WTC11 (cell line): ENCODE measurements around the gene ADD1. TPM values are rescaled to one million over a fixed set of nuclear protein-coding genes. Genes with fewer than 3 reads are reported as not detected.

Experiments used
- ATAC-seq: fragments of 200-7000 bp; cut with Tn5 transposase; 2 replicates; pipeline ENCODE4 v1.10.0; 2021; ENCODE audit warnings: mild to moderate bottlenecking, moderate library complexity
- CTCF ChIA-PET: fragments of 300-600 bp; sonication (Branson Sonifier 250); formaldehyde crosslinking; loops from one replicate; lab custom pipeline; 2021; ENCODE audit warnings: antibody characterized with exemption; lab: Charles Lee
- POLR2A ChIA-PET: fragments of 350-600 bp; sonication (Branson Sonifier 250); formaldehyde crosslinking; loops from one replicate; lab custom pipeline; 2021; ENCODE audit warnings: antibody characterized with exemption; lab: Charles Lee
- DNase-seq: peaks from one replicate; pipeline ENCODE4 v3.0.0; 2021; ENCODE audit warnings: low spot score
- H3K27ac Mint-ChIP-seq: 2 replicates; pipeline ENCODE4 v1.8.0; 2021; ENCODE audit warnings: mixed read lengths
- H3K27me3 Mint-ChIP-seq: 2 replicates; pipeline ENCODE4 v1.8.0; 2021; ENCODE audit warnings: low read depth, mild to moderate bottlenecking, moderate library complexity, mixed read lengths
- H3K36me3 Mint-ChIP-seq: 2 replicates; pipeline ENCODE4 v1.8.0; 2021; ENCODE audit warnings: mixed read lengths
- H3K4me1 Mint-ChIP-seq: 2 replicates; pipeline ENCODE4 v1.8.0; 2022; ENCODE audit warnings: mixed read lengths
- H3K4me3 Mint-ChIP-seq: 2 replicates; pipeline ENCODE4 v1.8.0; 2021; ENCODE audit warnings: mild to moderate bottlenecking, moderate library complexity, mixed read lengths
- H3K9me3 Mint-ChIP-seq: 2 replicates; pipeline ENCODE4 v1.8.0; 2021; ENCODE audit warnings: mixed read lengths
- ATF1 ChIP-seq: sonication (generic); formaldehyde crosslinking; IDR thresholded peaks from 2 replicates; pipeline ENCODE4 v1.8.1; 2023; ENCODE audit warnings: mild to moderate bottlenecking, moderate library complexity, missing genetic modification reagents
- ATF3 ChIP-seq: sonication (generic); formaldehyde crosslinking; conservative IDR thresholded peaks from 2 replicates; pipeline ENCODE4 v1.8.1; 2022; ENCODE audit warnings: mild to moderate bottlenecking, missing genetic modification reagents
- CDX4 ChIP-seq: fragments of 250-450 bp; sonication (Bioruptor Pico); IDR thresholded peaks from 2 replicates; pipeline ENCODE4 v1.9.0; 2021; ENCODE audit warnings: moderate library complexity, mild to moderate bottlenecking, inconsistent platforms, borderline replicate concordance
- ZBTB21 ChIP-seq: sonication (generic); formaldehyde crosslinking; IDR thresholded peaks from 2 replicates; pipeline ENCODE4 v1.8.1; 2023; ENCODE audit warnings: mild to moderate bottlenecking, missing genetic modification reagents, borderline replicate concordance
- ZNF416 ChIP-seq: fragments of 250-450 bp; sonication (Bioruptor Pico); IDR thresholded peaks from 2 replicates; pipeline ENCODE4 v1.9.0; 2021; ENCODE audit warnings: mild to moderate bottlenecking, inconsistent platforms
- ZNF512 ChIP-seq: sonication (generic); formaldehyde crosslinking; IDR thresholded peaks from 2 replicates; pipeline ENCODE4 v1.8.1; 2022; ENCODE audit warnings: missing genetic modification reagents, borderline replicate concordance
- total RNA-seq: library from RNA; stranded (reverse); gene quantifications from 3 replicates; pipeline ENCODE4 v1.2.3, GENCODE V29; 2021
- TF ChIP-seq, protein P1 (sequence below): fragments of 250-450 bp; sonication (Bioruptor Pico); conservative IDR thresholded peaks from 2 replicates; pipeline ENCODE4 v1.9.0; 2021; ENCODE audit warnings: mild to moderate bottlenecking
- TF ChIP-seq, protein P2 (sequence below): sonication (generic); formaldehyde crosslinking; IDR thresholded peaks from 2 replicates; pipeline ENCODE4 v1.8.1; 2023; ENCODE audit warnings: mild to moderate bottlenecking, missing genetic modification reagents, moderate library complexity
- TF ChIP-seq, protein P3 (sequence below): fragments of 250-450 bp; sonication (Bioruptor Pico); IDR thresholded peaks from 2 replicates; pipeline ENCODE4 v1.9.0; 2021; ENCODE audit warnings: mild to moderate bottlenecking
- TF ChIP-seq, protein P4 (sequence below): sonication (generic); formaldehyde crosslinking; IDR thresholded peaks from 2 replicates; pipeline ENCODE4 v1.8.1; 2023; ENCODE audit warnings: mild to moderate bottlenecking, moderate library complexity, missing genetic modification reagents
- TF ChIP-seq, protein P5 (sequence below): sonication (generic); formaldehyde crosslinking; IDR thresholded peaks from 2 replicates; pipeline ENCODE4 v1.8.1; 2022; ENCODE audit warnings: low read depth, mild to moderate bottlenecking, moderate library complexity, missing genetic modification reagents, borderline replicate concordance
- TF ChIP-seq, protein P6 (sequence below): sonication (generic); formaldehyde crosslinking; IDR thresholded peaks from 2 replicates; pipeline ENCODE4 v1.8.1; 2023; ENCODE audit warnings: mild to moderate bottlenecking, missing genetic modification reagents
- TF ChIP-seq, protein P7 (sequence below): sonication (generic); formaldehyde crosslinking; IDR thresholded peaks from 2 replicates; pipeline ENCODE4 v1.8.1; 2022; ENCODE audit warnings: mild to moderate bottlenecking, moderate library complexity, missing genetic modification reagents

Gene ADD1
- total RNA-seq, 1 experiment from 2014 or later: 178 TPM

DNA sequence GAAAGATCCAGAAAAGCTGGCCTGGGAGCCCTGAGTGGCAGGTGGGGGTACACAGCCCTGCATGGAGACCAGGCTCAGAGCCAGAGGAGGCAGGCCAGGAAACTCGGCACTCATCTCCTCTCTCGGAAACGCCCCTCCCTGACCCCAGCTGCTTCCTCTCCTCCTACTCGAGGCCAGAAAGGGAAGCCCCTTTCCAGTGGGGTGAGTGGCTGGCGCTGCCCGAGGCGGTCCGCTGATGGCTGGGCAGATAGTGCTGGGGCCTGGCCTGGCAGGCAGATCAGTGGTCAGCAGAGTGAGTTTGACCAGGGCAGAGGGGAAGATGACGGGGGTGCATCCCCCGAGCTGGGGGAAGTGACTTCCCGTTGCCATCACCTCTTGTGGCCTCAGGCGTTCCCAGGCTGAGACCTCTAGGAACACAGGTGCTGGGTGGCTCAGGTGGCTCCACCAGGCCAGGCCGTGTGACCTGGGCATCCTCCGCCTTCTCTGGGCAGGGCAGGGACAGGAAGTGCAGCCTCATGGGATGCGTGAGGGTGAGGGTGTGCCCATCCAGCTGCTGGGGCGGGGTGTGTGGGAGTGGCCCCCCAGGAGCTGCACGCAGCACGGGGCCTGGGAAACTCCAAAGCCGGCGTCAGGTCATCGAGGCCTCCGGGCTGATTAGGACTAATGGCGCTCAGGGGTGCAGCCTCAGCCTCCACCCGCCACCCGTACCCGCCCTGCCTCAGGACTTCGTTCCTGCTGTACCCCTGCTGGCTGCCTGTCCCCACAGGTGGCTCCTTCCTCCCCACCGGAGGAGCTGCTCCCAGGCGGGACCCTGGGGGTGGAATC lies 45.0 kb upstream of the ADD1 start:
- Mint-ChIP-seq H3K4me3 (no peak overlapping the region), H3K4me1 (peaks cover 18% of the 10 kb centered on the region), H3K36me3 (no peaks in the 10 kb centered on the region), H3K27me3 (peaks cover 8% of the 10 kb centered on the region), H3K9me3 (no peaks in the 10 kb centered on the region), H3K27ac (peak overlapping the region; percentile 83)
- TF ChIP-seq, protein P1, sequence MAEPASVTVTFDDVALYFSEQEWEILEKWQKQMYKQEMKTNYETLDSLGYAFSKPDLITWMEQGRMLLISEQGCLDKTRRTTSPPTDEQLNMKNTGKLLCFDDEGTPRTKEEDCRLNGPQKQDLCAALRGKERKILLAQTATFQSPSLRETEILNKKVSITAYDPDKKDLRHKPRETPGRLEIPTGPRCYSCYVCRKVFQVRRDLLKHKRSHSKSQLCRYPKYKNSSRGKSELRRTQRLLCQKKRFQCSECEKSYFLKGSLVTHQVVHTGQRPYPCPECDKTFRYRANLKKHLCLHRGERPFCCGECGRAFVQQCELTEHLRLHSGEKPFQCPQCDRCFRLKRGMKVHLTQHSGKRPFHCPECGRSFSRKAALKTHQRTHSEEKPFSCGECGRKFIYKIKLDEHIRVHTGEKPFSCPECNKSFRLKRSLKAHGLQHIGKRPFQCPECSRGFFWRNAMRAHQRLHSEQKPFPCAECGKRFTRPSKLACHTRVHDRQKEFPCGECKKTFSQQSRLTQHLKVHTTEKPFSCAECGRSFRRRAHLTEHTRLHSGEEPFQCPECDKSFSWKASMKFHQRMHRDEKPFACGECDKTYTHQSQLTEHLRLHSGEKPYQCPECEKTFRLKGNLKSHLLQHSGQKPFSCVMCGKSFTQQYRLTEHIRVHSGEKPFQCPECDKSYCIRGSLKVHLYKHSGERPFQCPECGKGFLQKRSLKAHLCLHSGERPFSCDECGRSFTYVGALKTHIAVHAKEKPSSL (CRISPR knock-in tag): no peak
- TF ChIP-seq, protein P2, sequence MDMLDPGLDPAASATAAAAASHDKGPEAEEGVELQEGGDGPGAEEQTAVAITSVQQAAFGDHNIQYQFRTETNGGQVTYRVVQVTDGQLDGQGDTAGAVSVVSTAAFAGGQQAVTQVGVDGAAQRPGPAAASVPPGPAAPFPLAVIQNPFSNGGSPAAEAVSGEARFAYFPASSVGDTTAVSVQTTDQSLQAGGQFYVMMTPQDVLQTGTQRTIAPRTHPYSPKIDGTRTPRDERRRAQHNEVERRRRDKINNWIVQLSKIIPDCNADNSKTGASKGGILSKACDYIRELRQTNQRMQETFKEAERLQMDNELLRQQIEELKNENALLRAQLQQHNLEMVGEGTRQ (CRISPR knock-in tag): 0 out of 2 replicates have a peak, but pooled peaks have one; percentile 24
- CTCF ChIA-PET: interaction anchor here (1.0 kb wide), 1 partner anchor 19 kb away, joined by 4 read pairs; no protein-coding TSS in a partner anchor
- POLR2A ChIA-PET: interaction anchor here (0.6 kb wide), 1 partner anchor 205 kb away, joined by 3 read pairs; no protein-coding TSS in a partner anchor
- ATAC-seq (no peak), DNase-seq (no peak)

GRCh38 chr4:2799224-2799911 lies 44.3 kb upstream of the ADD1 start:
- ATAC-seq: no peak
- no peak for DNase-seq
- H3K27ac Mint-ChIP-seq: peak overlapping the region; percentile 83; the same call in 1 of the 2 replicates

More at GRCh38 chr4:2799224-2799911, 44.3 kb upstream of the ADD1 start:
- no peaks in the 10 kb centered on the region for H3K36me3 Mint-ChIP-seq
- H3K4me1 Mint-ChIP-seq: peaks cover 18% of the 10 kb centered on the region
- H3K4me3 Mint-ChIP-seq: no peak overlapping the region
- POLR2A ChIA-PET: no interaction called here
- TF ChIP-seq, protein P3, sequence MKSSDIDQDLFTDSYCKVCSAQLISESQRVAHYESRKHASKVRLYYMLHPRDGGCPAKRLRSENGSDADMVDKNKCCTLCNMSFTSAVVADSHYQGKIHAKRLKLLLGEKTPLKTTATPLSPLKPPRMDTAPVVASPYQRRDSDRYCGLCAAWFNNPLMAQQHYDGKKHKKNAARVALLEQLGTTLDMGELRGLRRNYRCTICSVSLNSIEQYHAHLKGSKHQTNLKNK: no peak
- TF ChIP-seq, protein P4, sequence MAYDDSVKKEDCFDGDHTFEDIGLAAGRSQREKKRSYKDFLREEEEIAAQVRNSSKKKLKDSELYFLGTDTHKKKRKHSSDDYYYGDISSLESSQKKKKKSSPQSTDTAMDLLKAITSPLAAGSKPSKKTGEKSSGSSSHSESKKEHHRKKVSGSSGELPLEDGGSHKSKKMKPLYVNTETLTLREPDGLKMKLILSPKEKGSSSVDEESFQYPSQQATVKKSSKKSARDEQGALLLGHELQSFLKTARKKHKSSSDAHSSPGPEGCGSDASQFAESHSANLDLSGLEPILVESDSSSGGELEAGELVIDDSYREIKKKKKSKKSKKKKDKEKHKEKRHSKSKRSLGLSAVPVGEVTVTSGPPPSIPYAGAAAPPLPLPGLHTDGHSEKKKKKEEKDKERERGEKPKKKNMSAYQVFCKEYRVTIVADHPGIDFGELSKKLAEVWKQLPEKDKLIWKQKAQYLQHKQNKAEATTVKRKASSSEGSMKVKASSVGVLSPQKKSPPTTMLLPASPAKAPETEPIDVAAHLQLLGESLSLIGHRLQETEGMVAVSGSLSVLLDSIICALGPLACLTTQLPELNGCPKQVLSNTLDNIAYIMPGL (CRISPR knock-in tag): no peak
- TF ChIP-seq, protein P5, sequence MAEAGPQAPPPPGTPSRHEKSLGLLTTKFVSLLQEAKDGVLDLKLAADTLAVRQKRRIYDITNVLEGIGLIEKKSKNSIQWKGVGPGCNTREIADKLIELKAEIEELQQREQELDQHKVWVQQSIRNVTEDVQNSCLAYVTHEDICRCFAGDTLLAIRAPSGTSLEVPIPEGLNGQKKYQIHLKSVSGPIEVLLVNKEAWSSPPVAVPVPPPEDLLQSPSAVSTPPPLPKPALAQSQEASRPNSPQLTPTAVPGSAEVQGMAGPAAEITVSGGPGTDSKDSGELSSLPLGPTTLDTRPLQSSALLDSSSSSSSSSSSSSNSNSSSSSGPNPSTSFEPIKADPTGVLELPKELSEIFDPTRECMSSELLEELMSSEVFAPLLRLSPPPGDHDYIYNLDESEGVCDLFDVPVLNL (CRISPR knock-in tag): no peak
- TF ChIP-seq ZNF512 (CRISPR knock-in tag) (no peak), ATF3 (CRISPR knock-in tag) (no peak), ATF1 (CRISPR knock-in tag) (no peak), CDX4 (CRISPR knock-in tag) (no peak), ZNF416 (CRISPR knock-in tag) (no peak), ZBTB21 (CRISPR knock-in tag) (no peak)
- TF ChIP-seq, protein P6, sequence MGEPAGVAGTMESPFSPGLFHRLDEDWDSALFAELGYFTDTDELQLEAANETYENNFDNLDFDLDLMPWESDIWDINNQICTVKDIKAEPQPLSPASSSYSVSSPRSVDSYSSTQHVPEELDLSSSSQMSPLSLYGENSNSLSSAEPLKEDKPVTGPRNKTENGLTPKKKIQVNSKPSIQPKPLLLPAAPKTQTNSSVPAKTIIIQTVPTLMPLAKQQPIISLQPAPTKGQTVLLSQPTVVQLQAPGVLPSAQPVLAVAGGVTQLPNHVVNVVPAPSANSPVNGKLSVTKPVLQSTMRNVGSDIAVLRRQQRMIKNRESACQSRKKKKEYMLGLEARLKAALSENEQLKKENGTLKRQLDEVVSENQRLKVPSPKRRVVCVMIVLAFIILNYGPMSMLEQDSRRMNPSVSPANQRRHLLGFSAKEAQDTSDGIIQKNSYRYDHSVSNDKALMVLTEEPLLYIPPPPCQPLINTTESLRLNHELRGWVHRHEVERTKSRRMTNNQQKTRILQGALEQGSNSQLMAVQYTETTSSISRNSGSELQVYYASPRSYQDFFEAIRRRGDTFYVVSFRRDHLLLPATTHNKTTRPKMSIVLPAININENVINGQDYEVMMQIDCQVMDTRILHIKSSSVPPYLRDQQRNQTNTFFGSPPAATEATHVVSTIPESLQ (CRISPR knock-in tag): no peak
- TF ChIP-seq, protein P7, sequence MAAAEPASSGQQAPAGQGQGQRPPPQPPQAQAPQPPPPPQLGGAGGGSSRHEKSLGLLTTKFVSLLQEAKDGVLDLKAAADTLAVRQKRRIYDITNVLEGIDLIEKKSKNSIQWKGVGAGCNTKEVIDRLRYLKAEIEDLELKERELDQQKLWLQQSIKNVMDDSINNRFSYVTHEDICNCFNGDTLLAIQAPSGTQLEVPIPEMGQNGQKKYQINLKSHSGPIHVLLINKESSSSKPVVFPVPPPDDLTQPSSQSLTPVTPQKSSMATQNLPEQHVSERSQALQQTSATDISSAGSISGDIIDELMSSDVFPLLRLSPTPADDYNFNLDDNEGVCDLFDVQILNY (CRISPR knock-in tag): no peak
- H3K9me3 Mint-ChIP-seq: no peaks in the 10 kb centered on the region
- H3K27me3 Mint-ChIP-seq: peaks cover under 1% of the 10 kb centered on the region
- CTCF ChIA-PET: interaction anchor here (1.0 to 1.3 kb wide), 2 partner anchors 19 to 21 kb away, joined by 3 read pairs; no protein-coding TSS in a partner anchor
